Uterus (tissue), 2 donors: ENCODE measurements around the gene PCNX1.

ENCODE experiments used
- CTCF ChIP-seq, 4 experiments: fragments of 200-600 bp in 2 of 4; fragments of 450-650 bp in 2 of 4; sonication (generic) in 2 of 4; IDR thresholded peaks; one replicate each; pipeline ENCODE4 v1.5.1; 2016 to 2019; ENCODE audit warnings: antibody characterized with exemption in 4 of 4, mild to moderate bottlenecking in 2 of 4, moderate library complexity in 1 of 4
- POLR2A ChIP-seq, 2 donors: fragments of 450-650 bp; IDR thresholded peaks; one replicate each; pipeline ENCODE4 v1.6.1; 2016; ENCODE audit warnings: antibody characterized with exemption in 2 of 2, mild to moderate bottlenecking in 1 of 2, moderate library complexity in 1 of 2

- TF ChIP-seq POLR2A (IDR thresholded peaks at IDR 0.05), result no peak
- no peak for TF ChIP-seq CTCF (IDR thresholded peaks at IDR 0.05)
These were observed 27.8 kb upstream of the PCNX1 start for GRCh38 chr14:70879448-70879847.
